Activated T-helper 1 cell treated with anti-CD3 and anti-CD28 coated beads, Interleukin-12 subunit alpha, Interleukin-12 subunit beta, Interleukin-2, Interleukin-4 antibody, amounts not matched to agents 30 ng/mL and 10 ng/mL and 1 ng/mL, durations not matched to agents 14 hours and 24 hours and 36 hours (primary cell): ENCODE data around the gene TEX9. TPM values are rescaled to one million over a fixed set of nuclear protein-coding genes. Genes with fewer than 3 reads are reported as not detected.
"Not testable (repeated sequence)": the region's sequence is repeated elsewhere in the genome, so short reads cannot be mapped to it uniquely, and the experiment has no call there.

ENCODE experiments used
- DNase-seq: peaks from one replicate; pipeline ENCODE4 v3.0.0; 2021; ENCODE audit warnings: low spot score
- H3K27ac Mint-ChIP-seq: one replicate; pipeline ENCODE4 v1.8.0; 2021; ENCODE audit warnings: mild to moderate bottlenecking, mixed read lengths
- H3K27me3 Mint-ChIP-seq: one replicate; pipeline ENCODE4 v1.8.0; 2022; ENCODE audit warnings: mild to moderate bottlenecking, moderate library complexity, mixed read lengths; ENCODE audit not compliant: insufficient read depth
- H3K36me3 Mint-ChIP-seq: one replicate; pipeline ENCODE4 v1.8.0; 2021; ENCODE audit warnings: low read depth, mixed read lengths
- H3K4me1 Mint-ChIP-seq: one replicate; pipeline ENCODE4 v1.8.0; 2021; ENCODE audit warnings: low read depth, mixed read lengths
- H3K4me3 Mint-ChIP-seq: one replicate; pipeline ENCODE4 v1.8.0; 2021; ENCODE audit warnings: mild to moderate bottlenecking, moderate library complexity, mixed read lengths
- H3K9me3 Mint-ChIP-seq: one replicate; pipeline ENCODE4 v1.8.0; 2021; ENCODE audit warnings: mixed read lengths
- intact Hi-C: fragments of 100-400 bp; cut with micrococcal nuclease; formaldehyde crosslinking; loops from one replicate; pipeline ENCODE4 v1.15.1; 2024
- total RNA-seq: library from RNA; stranded (reverse); gene quantifications from 2 replicates; pipeline ENCODE4 v1.2.3, GENCODE V29; 2022

The TEX9 gene
- total RNA-seq, 1 donor from 2014 or later, result 0.67 TPM

- Mint-ChIP-seq H3K4me3 (no peak overlapping the region), H3K9me3 (peaks cover 2% of the 10 kb centered on the region), H3K4me1 (no peaks in the 10 kb centered on the region), H3K27me3 (peaks cover 21% of the 10 kb centered on the region), H3K27ac (no peak overlapping the region), H3K36me3 (no peaks in the 10 kb centered on the region)
- intact Hi-C loops, result no loop called here
- no peak for DNase-seq
Measured at GRCh38 chr15:56371495-56372147, 6.4 kb downstream of the TEX9 start.

GRCh38 chr15:56374693-56375092 lies 9.5 kb downstream of the TEX9 start:
- intact Hi-C loops, H3K4me1 Mint-ChIP-seq, H3K36me3 Mint-ChIP-seq, H3K27ac Mint-ChIP-seq, DNase-seq, H3K4me3 Mint-ChIP-seq: not testable (repeated sequence)
- Mint-ChIP-seq H3K27me3 (peaks cover 16% of the 10 kb centered on the region), H3K9me3 (peaks cover 12% of the 10 kb centered on the region)

- H3K4me1 Mint-ChIP-seq, H3K36me3 Mint-ChIP-seq, intact Hi-C loops, H3K4me3 Mint-ChIP-seq, DNase-seq, H3K27ac Mint-ChIP-seq: not testable (repeated sequence)
- peaks cover 15% of the 10 kb centered on the region for H3K9me3 Mint-ChIP-seq
- H3K27me3 Mint-ChIP-seq, result peaks cover 11% of the 10 kb centered on the region
Measured at GRCh38 chr15:56377822-56378221, 12.6 kb downstream of the TEX9 start.

GRCh38 chr15:56383010-56383409 lies 17.8 kb downstream of the TEX9 start:
- Mint-ChIP-seq H3K9me3 (peaks cover 3% of the 10 kb centered on the region), H3K27ac (no peak overlapping the region), H3K27me3 (peaks cover 3% of the 10 kb centered on the region), H3K4me1 (no peaks in the 10 kb centered on the region), H3K36me3 (no peaks in the 10 kb centered on the region), H3K4me3 (no peak overlapping the region)
- intact Hi-C loops, result no loop called here
- no peak for DNase-seq

GRCh38 chr15:56385908-56386307 lies 20.7 kb downstream of the TEX9 start:
- Mint-ChIP-seq H3K4me3 (no peak overlapping the region), H3K36me3 (no peaks in the 10 kb centered on the region), H3K9me3 (peaks cover 1% of the 10 kb centered on the region), H3K27me3 (no peaks in the 10 kb centered on the region), H3K4me1 (no peaks in the 10 kb centered on the region), H3K27ac (no peak overlapping the region)
- intact Hi-C loops, result no loop called here
- DNase-seq, result no peak

- no peaks in the 10 kb centered on the region for H3K4me1 Mint-ChIP-seq
- no peaks in the 10 kb centered on the region for H3K36me3 Mint-ChIP-seq
- H3K27ac Mint-ChIP-seq, result no peak overlapping the region
- intact Hi-C loops, result no loop called here
- H3K4me3 Mint-ChIP-seq, result no peak overlapping the region
- H3K27me3 Mint-ChIP-seq, result no peaks in the 10 kb centered on the region
- no peak for DNase-seq
- H3K9me3 Mint-ChIP-seq, result no peaks in the 10 kb centered on the region
Measured at GRCh38 chr15:56390739-56391267, 25.6 kb downstream of the TEX9 start.

GRCh38 chr15:56393277-56393676 lies 28.1 kb downstream of the TEX9 start:
- Mint-ChIP-seq H3K9me3 (no peaks in the 10 kb centered on the region), H3K4me1 (no peaks in the 10 kb centered on the region), H3K36me3 (no peaks in the 10 kb centered on the region), H3K27ac (no peak overlapping the region), H3K4me3 (no peak overlapping the region), H3K27me3 (no peaks in the 10 kb centered on the region)
- no peak for DNase-seq
- intact Hi-C loops, result no loop called here

- no peak overlapping the region for H3K4me3 Mint-ChIP-seq
- no peaks in the 10 kb centered on the region for H3K9me3 Mint-ChIP-seq
- no peaks in the 10 kb centered on the region for H3K4me1 Mint-ChIP-seq
- H3K27ac Mint-ChIP-seq, result no peak overlapping the region
- intact Hi-C loops, result no loop called here
- no peaks in the 10 kb centered on the region for H3K27me3 Mint-ChIP-seq
- no peak for DNase-seq
- no peaks in the 10 kb centered on the region for H3K36me3 Mint-ChIP-seq
Measured at GRCh38 chr15:56394909-56395308, 29.7 kb downstream of the TEX9 start.

- H3K27ac Mint-ChIP-seq, intact Hi-C loops, DNase-seq, H3K27me3 Mint-ChIP-seq, H3K4me3 Mint-ChIP-seq, H3K36me3 Mint-ChIP-seq, H3K9me3 Mint-ChIP-seq, H3K4me1 Mint-ChIP-seq: not testable (repeated sequence)
Measured at GRCh38 chr15:56397325-56397724, 32.1 kb downstream of the TEX9 start.

GRCh38 chr15:56399209-56399608 lies 34.0 kb downstream of the TEX9 start:
- H3K4me3 Mint-ChIP-seq, H3K36me3 Mint-ChIP-seq, intact Hi-C loops, DNase-seq, H3K27ac Mint-ChIP-seq, H3K9me3 Mint-ChIP-seq, H3K27me3 Mint-ChIP-seq, H3K4me1 Mint-ChIP-seq: not testable (repeated sequence)

- Mint-ChIP-seq H3K36me3 (no peaks in the 10 kb centered on the region), H3K4me1 (no peaks in the 10 kb centered on the region), H3K27ac (no peak overlapping the region), H3K4me3 (no peak overlapping the region), H3K27me3 (no peaks in the 10 kb centered on the region), H3K9me3 (no peaks in the 10 kb centered on the region)
- no peak for DNase-seq
- intact Hi-C loops, result no loop called here
Measured at GRCh38 chr15:56410721-56411120, 45.5 kb downstream of the TEX9 start.

GRCh38 chr15:56411122-56411749 lies 46.0 kb downstream of the TEX9 start:
- Mint-ChIP-seq H3K4me3 (no peak overlapping the region), H3K27ac (no peak overlapping the region), H3K9me3 (no peaks in the 10 kb centered on the region), H3K4me1 (no peaks in the 10 kb centered on the region), H3K36me3 (no peaks in the 10 kb centered on the region), H3K27me3 (no peaks in the 10 kb centered on the region)
- DNase-seq, result no peak
- intact Hi-C loops, result no loop called here

GRCh38 chr15:56413114-56413733 lies 48.0 kb downstream of the TEX9 start:
- H3K4me1 Mint-ChIP-seq, intact Hi-C loops, DNase-seq, H3K27me3 Mint-ChIP-seq, H3K4me3 Mint-ChIP-seq, H3K9me3 Mint-ChIP-seq, H3K36me3 Mint-ChIP-seq, H3K27ac Mint-ChIP-seq: not testable (repeated sequence)
